Activated naive CD8-positive, alpha-beta T cell (primary cell): Measurements from ENCODE around the gene SMAP2.
A peak's percentile ranks its signal among the peaks of the same experiment; 100 is the strongest.

Experiments
- H3K27ac Mint-ChIP-seq: one replicate; pipeline ENCODE4 v1.8.0; 2021; ENCODE audit warnings: mixed read lengths
- H3K27me3 Mint-ChIP-seq: one replicate; pipeline ENCODE4 v1.8.0; 2021; ENCODE audit warnings: mixed read lengths
- H3K36me3 Mint-ChIP-seq: one replicate; pipeline ENCODE4 v1.8.0; 2021; ENCODE audit warnings: mixed read lengths
- H3K4me1 Mint-ChIP-seq: one replicate; pipeline ENCODE4 v1.8.0; 2021; ENCODE audit warnings: low read depth, mixed read lengths
- H3K4me3 Mint-ChIP-seq: one replicate; pipeline ENCODE4 v1.8.0; 2021; ENCODE audit warnings: mild to moderate bottlenecking, mixed read lengths
- H3K9me3 Mint-ChIP-seq: one replicate; pipeline ENCODE4 v1.8.0; 2021; ENCODE audit warnings: low read depth, mixed read lengths

Gene SMAP2

DNA sequence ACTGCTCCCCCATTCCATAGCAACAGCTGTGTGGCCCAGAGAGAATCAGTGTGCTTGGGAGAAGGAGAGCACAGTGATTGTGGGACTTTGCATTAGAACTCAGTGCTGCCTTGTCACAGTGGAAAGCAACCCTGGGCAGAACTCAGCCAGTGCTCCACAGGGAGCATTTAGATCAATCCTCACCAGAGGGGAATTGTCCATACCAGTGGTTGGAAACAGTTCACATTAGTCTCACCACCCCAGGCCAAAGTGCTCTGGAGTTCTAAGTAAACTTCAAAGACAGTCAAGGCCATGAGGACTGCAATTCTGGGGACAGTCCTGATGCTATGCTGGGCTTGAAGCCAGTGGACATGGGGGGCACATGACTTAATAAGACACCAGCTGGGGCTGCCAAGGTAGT is 12.9 kb upstream of the SMAP2 start:
- Mint-ChIP-seq H3K27me3 (no peaks in the 10 kb centered on the region), H3K9me3 (peaks cover 4% of the 10 kb centered on the region), H3K27ac (no peak overlapping the region), H3K36me3 (peaks cover 5% of the 10 kb centered on the region), H3K4me3 (no peak overlapping the region), H3K4me1 (peaks cover 15% of the 10 kb centered on the region)

GRCh38 chr1:40361201-40361600 is 12.3 kb upstream of the SMAP2 start:
- peaks cover 4% of the 10 kb centered on the region for H3K9me3 Mint-ChIP-seq
- H3K4me1 Mint-ChIP-seq = peaks cover 15% of the 10 kb centered on the region
- H3K27me3 Mint-ChIP-seq = no peaks in the 10 kb centered on the region
- no peak overlapping the region for H3K4me3 Mint-ChIP-seq
- H3K27ac Mint-ChIP-seq = no peak overlapping the region
- peaks cover 5% of the 10 kb centered on the region for H3K36me3 Mint-ChIP-seq

GRCh38 chr1:40361637-40362036 is 11.9 kb upstream of the SMAP2 start:
- Mint-ChIP-seq H3K27me3 (no peaks in the 10 kb centered on the region), H3K27ac (no peak overlapping the region), H3K4me3 (no peak overlapping the region), H3K9me3 (peaks cover 4% of the 10 kb centered on the region), H3K4me1 (peaks cover 15% of the 10 kb centered on the region), H3K36me3 (peaks cover 4% of the 10 kb centered on the region)

GRCh38 chr1:40362199-40362598 is 11.3 kb upstream of the SMAP2 start:
- H3K36me3 Mint-ChIP-seq = peaks cover 3% of the 10 kb centered on the region
- no peak overlapping the region for H3K4me3 Mint-ChIP-seq
- H3K9me3 Mint-ChIP-seq = peaks cover 4% of the 10 kb centered on the region
- no peaks in the 10 kb centered on the region for H3K27me3 Mint-ChIP-seq
- H3K27ac Mint-ChIP-seq = no peak overlapping the region
- peaks cover 13% of the 10 kb centered on the region for H3K4me1 Mint-ChIP-seq

GRCh38 chr1:40362699-40363098 is 10.8 kb upstream of the SMAP2 start:
- Mint-ChIP-seq H3K27me3 (no peaks in the 10 kb centered on the region), H3K9me3 (peaks cover 4% of the 10 kb centered on the region), H3K4me3 (no peak overlapping the region), H3K27ac (no peak overlapping the region), H3K4me1 (peaks cover 13% of the 10 kb centered on the region), H3K36me3 (peaks cover 3% of the 10 kb centered on the region)

GRCh38 chr1:40363721-40364120 is 9.8 kb upstream of the SMAP2 start:
- no peaks in the 10 kb centered on the region for H3K27me3 Mint-ChIP-seq
- H3K27ac Mint-ChIP-seq = no peak overlapping the region

DNA sequence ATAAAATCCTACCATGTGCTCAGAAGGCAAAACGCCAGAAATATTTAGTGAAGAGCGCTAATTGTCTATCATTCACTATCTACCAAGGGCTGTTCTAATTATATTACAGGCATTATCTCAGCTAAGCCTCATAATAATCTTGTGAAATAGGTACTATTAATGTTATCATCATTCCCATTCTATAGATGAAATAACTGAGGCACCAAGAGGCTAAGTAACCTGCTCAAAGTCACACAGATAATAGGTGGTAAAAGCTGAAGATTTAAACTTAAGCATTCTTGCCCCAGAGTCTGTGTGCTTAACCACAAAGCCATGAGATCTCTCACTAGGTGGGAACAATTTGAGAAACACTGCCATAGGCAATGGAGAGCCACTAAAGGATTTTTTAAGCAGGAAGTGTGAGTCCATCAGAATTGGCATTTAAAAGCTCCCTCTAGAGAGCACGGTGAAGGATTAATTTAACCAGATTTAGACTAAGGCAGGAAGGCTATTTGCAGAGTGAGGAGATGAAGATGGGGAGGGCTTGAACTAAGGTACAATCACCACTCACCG is 1.7 kb upstream of the SMAP2 start:
- H3K27ac Mint-ChIP-seq = peak overlapping the region; percentile 22

More at GRCh38 chr1:40363721-40364120, 9.8 kb upstream of the SMAP2 start:
- Mint-ChIP-seq H3K36me3 (peaks cover under 1% of the 10 kb centered on the region), H3K9me3 (peaks cover 2% of the 10 kb centered on the region), H3K4me3 (no peak overlapping the region), H3K4me1 (peaks cover 13% of the 10 kb centered on the region)

GRCh38 chr1:40372658-40373322 is 737 bp upstream of the SMAP2 start:
- H3K36me3 Mint-ChIP-seq = peaks cover 8% of the 10 kb centered on the region
- no peaks in the 10 kb centered on the region for H3K9me3 Mint-ChIP-seq
- H3K4me1 Mint-ChIP-seq = peaks cover 48% of the 10 kb centered on the region
- H3K4me3 Mint-ChIP-seq = peak overlapping the region; percentile 87
- H3K27ac Mint-ChIP-seq = peak overlapping the region; percentile 85
- no peaks in the 10 kb centered on the region for H3K27me3 Mint-ChIP-seq

More for the DNA sequence above, 1.7 kb upstream of the SMAP2 start:
- no peaks in the 10 kb centered on the region for H3K27me3 Mint-ChIP-seq
- no peaks in the 10 kb centered on the region for H3K9me3 Mint-ChIP-seq
- H3K4me1 Mint-ChIP-seq = peaks cover 38% of the 10 kb centered on the region
- peak overlapping the region; percentile 2 for H3K4me3 Mint-ChIP-seq
- peaks cover 8% of the 10 kb centered on the region for H3K36me3 Mint-ChIP-seq

DNA sequence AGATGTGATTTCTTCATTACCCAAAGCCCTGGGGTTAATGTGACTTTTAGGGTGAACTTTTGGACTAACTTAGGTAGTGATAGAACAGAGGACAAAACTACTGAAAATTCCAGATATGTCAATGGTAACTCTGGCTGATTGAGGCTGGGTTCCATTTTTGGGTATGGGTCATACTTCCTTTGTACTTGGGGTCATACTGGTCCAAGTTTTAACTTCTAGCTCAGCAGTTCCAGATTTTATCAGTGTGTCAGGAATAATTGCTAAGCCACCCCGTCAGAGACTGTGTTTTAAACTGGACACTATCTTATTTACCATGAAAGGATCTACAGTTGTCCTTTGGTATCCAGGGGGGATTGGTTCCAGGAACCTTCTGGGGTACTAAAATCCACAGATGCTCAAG is 4.0 kb downstream of the SMAP2 start:
- Mint-ChIP-seq H3K9me3 (no peaks in the 10 kb centered on the region), H3K27me3 (no peaks in the 10 kb centered on the region), H3K27ac (peak overlapping the region; percentile 100), H3K4me1 (peaks cover 81% of the 10 kb centered on the region), H3K36me3 (peaks cover 15% of the 10 kb centered on the region), H3K4me3 (peak overlapping the region; percentile 83)

DNA sequence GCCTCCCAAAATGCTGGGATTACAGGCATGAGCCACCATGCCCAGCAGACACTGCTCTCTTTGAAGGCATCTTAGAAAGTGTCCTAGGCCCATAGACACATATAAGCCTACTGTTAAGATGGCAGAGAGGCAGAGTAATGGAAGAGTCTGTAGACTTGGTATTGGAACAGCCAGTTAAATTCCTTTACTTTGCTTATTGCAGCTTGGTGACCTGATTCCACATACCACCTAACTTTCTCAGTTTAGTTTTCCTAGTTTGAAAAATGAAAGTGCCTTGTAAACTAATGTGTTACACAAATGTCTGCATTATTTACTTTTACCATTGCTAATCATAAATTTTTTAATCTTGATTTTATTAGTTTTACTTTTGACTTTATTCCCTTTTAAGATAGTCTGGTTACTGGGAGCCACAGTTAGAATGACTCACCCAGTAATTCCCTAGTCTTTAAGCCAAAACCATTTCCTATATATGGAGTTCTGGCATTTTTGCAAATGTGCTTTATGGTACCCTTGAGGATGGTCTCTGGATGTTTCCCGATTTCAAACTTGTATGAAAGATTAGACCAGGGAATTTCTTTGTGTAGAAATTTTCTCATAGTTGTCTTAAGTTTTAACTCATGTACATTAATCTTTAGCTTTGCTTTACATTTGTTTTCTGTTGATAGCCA is 6.4 kb downstream of the SMAP2 start:
- Mint-ChIP-seq H3K27me3 (no peaks in the 10 kb centered on the region), H3K4me1 (peaks cover 94% of the 10 kb centered on the region), H3K4me3 (peak overlapping the region; percentile 91), H3K36me3 (peaks cover 19% of the 10 kb centered on the region), H3K27ac (peak overlapping the region; percentile 100), H3K9me3 (no peaks in the 10 kb centered on the region)

- H3K36me3 Mint-ChIP-seq = peaks cover 17% of the 10 kb centered on the region
- peaks cover 96% of the 10 kb centered on the region for H3K4me1 Mint-ChIP-seq
- no peaks in the 10 kb centered on the region for H3K27me3 Mint-ChIP-seq
- peak overlapping the region; percentile 91 for H3K4me3 Mint-ChIP-seq
- H3K27ac Mint-ChIP-seq = peak overlapping the region; percentile 100
- H3K9me3 Mint-ChIP-seq = no peaks in the 10 kb centered on the region
Measured at GRCh38 chr1:40380817-40381216, 7.3 kb downstream of the SMAP2 start.

DNA sequence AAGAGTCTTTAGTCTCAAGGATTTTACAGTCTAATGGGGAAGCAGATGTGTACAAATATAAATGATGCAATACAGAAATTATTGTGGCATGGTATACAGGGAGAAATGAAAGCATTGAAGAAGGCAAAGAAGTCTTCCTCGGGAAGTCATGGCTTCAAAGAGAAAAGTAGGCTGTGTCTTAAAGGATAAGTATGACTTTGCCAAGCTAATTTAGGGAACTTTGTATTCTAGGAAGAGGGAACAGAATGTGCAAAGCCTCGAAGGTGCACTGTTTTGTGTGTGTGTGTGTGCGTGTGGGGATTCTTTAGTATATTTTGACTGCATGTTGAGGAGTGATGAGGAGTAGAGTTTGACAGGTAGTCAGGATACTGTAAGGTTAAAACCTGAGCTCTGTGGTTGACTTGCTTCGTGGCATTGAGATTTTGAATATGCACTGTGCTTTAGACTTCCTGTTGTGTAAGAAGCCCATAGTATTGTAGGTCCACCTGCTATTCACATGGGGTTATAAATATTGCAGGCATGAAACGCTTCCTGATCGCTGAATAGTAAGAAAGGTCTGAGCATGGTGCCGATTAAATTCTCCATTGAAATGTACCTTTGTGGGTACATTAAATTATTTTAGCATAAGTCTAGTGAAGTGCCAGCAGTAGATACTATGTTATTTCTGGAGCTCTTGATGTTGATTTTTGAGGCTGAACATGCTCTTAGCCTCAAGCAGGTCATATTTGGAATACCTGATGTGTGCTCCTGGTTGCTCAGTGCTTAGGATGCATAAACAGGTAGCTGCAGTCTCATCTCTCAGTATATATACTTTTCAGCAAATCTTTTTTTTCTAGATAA is 8.0 kb downstream of the SMAP2 start:
- Mint-ChIP-seq H3K9me3 (no peaks in the 10 kb centered on the region), H3K27ac (peak overlapping the region; percentile 100), H3K4me3 (peak overlapping the region; percentile 91), H3K27me3 (no peaks in the 10 kb centered on the region), H3K4me1 (peaks cover 97% of the 10 kb centered on the region), H3K36me3 (peaks cover 15% of the 10 kb centered on the region)

DNA sequence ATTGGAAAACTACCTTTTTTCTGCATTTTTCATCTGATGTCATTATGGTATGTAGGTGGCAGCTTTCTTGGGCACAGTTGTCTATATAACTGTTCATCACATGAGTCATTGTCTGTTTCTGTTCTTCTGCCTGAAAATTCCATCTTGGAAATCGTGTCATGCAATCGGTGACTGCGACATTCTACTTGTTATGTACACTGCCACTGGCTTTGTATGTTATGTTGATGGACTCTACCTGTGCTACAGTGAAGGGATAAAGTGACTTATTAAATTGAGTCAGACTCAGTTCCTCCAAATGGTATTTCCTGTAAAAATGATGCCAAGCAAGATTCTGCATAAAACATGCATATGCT is 8.6 kb downstream of the SMAP2 start:
- Mint-ChIP-seq H3K9me3 (no peaks in the 10 kb centered on the region), H3K4me1 (peaks cover 95% of the 10 kb centered on the region), H3K4me3 (peak overlapping the region; percentile 91), H3K36me3 (peaks cover 14% of the 10 kb centered on the region), H3K27me3 (no peaks in the 10 kb centered on the region), H3K27ac (peak overlapping the region; percentile 100)

GRCh38 chr1:40382601-40383000 is 9.1 kb downstream of the SMAP2 start:
- Mint-ChIP-seq H3K27ac (peak overlapping the region; percentile 100), H3K9me3 (no peaks in the 10 kb centered on the region), H3K36me3 (peaks cover 14% of the 10 kb centered on the region), H3K4me1 (peaks cover 94% of the 10 kb centered on the region), H3K4me3 (peak overlapping the region; percentile 91), H3K27me3 (no peaks in the 10 kb centered on the region)

DNA sequence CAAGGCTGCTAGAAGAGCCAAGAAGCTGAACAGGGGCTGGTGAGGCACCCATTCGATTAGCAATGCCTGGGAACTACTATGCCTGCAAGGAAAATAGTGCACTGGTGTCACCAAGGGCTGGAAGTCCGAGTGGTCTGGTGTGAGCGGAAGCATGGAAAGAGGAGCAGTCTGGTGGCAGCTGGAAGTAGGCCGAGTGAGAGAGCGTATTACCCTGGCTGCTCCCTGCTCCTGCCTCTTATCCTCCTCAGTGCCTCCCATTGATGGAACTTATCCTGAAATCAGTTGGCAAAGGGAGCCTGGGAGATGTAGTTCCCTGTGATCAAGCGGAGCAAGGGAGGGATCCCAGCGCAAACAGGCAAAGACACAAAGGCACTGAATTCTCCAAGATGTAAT is 9.6 kb downstream of the SMAP2 start:
- peak overlapping the region; percentile 100 for H3K27ac Mint-ChIP-seq
- no peaks in the 10 kb centered on the region for H3K27me3 Mint-ChIP-seq
- H3K9me3 Mint-ChIP-seq = no peaks in the 10 kb centered on the region
- peak overlapping the region; percentile 91 for H3K4me3 Mint-ChIP-seq
- peaks cover 90% of the 10 kb centered on the region for H3K4me1 Mint-ChIP-seq
- H3K36me3 Mint-ChIP-seq = peaks cover 14% of the 10 kb centered on the region
